ENCODE results near the gene SYNPO2L.
"Not testable (repeated sequence)": the region's sequence is repeated elsewhere in the genome, so short reads cannot be mapped to it uniquely, and the experiment has no call there.

The SYNPO2L gene

GRCh38 chr10:73648975-73649829 lies 6.6 kb downstream of the SYNPO2L start:
- DNase-seq: no peak

GRCh38 chr10:73647875-73648651 lies 7.8 kb downstream of the SYNPO2L start:
- no peak for DNase-seq

GRCh38 chr10:73647211-73647874 lies 8.5 kb downstream of the SYNPO2L start:
- peak; percentile 33 for DNase-seq

GRCh38 chr10:73646598-73647041 lies 9.2 kb downstream of the SYNPO2L start:
- no peak for DNase-seq

GRCh38 chr10:73645251-73645650 lies 10.6 kb downstream of the SYNPO2L start:
- DNase-seq: no peak

- no peak for DNase-seq
These were observed 11.1 kb downstream of the SYNPO2L start for GRCh38 chr10:73644767-73645166.

GRCh38 chr10:73644015-73644743 lies 11.7 kb downstream of the SYNPO2L start:
- DNase-seq: peak; percentile 45

- DNase-seq: no peak
These were observed 12.5 kb downstream of the SYNPO2L start for GRCh38 chr10:73643362-73643761.

GRCh38 chr10:73641328-73642060 lies 14.3 kb downstream of the SYNPO2L start, which contains the start of gene MYOZ1:
Gene MYOZ1, minus strand, starts transcription at chr10:73641474. Its CDS starts 1,457 bp downstream, at chr10:73640017.
- no peak for DNase-seq

- no peak for DNase-seq
These were observed 16.5 kb downstream of the SYNPO2L start for GRCh38 chr10:73639286-73639685.

GRCh38 chr10:73635781-73636180 lies 20.0 kb downstream of the SYNPO2L start:
- no peak for DNase-seq

GRCh38 chr10:73634421-73634820 lies 21.4 kb downstream of the SYNPO2L start:
- no peak for DNase-seq

GRCh38 chr10:73629165-73629564 lies 26.7 kb downstream of the SYNPO2L start:
- no peak for DNase-seq

- DNase-seq: no peak
These were observed 27.4 kb downstream of the SYNPO2L start for GRCh38 chr10:73628405-73628804.

- DNase-seq: no peak
These were observed 28.5 kb downstream of the SYNPO2L start for GRCh38 chr10:73627300-73627699.

- DNase-seq: peak; percentile 89
These were observed 29.7 kb downstream of the SYNPO2L start for GRCh38 chr10:73625884-73626752.

- DNase-seq: no peak
These were observed 30.6 kb downstream of the SYNPO2L start for GRCh38 chr10:73625004-73625883.

GRCh38 chr10:73623056-73623455 lies 32.8 kb downstream of the SYNPO2L start:
- DNase-seq: no peak

GRCh38 chr10:73620974-73621373 lies 34.9 kb downstream of the SYNPO2L start:
- DNase-seq: not testable (repeated sequence)

GRCh38 chr10:73617143-73617542 lies 38.7 kb downstream of the SYNPO2L start:
- DNase-seq: not testable (repeated sequence)
